Measurements from ENCODE around the gene MARK2. TPM values are rescaled to one million over a fixed set of nuclear protein-coding genes. Genes with fewer than 3 reads are reported as not detected.
A peak's percentile ranks its signal among the peaks of the same experiment; 100 is the strongest.

The MARK2 gene
- total RNA-seq, 6 experiments from 2014 or later = 26.4 to 29.9 (median 27.9) TPM

DNA sequence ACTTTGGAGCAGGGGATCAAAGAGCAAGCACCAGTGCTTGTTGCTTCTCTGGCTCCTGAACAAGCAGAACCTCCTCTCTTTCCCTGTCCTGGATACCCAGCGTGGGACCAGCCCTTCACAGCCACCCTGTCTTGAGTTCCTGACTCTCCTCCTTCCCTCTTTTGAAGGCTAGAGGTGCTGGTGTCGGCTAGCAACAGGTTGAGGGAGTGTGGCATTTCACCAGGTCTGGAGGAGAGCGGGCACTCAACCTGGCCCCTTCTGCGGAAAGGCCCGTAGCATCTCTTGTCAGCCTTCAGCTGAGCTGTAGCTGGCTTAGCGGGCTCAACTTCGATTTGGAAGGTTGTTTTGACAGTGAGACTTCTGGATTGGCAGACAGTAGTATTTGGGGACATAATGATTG, 51.5 kb downstream of the MARK2 start:
- no peak overlapping the region for H3K27ac Mint-ChIP-seq
- peaks cover 5% of the 10 kb centered on the region; the same call in 1 of the 2 replicates for H3K36me3 Mint-ChIP-seq (ENCODE audit: low read depth)
- TF ChIP-seq, protein P1, sequence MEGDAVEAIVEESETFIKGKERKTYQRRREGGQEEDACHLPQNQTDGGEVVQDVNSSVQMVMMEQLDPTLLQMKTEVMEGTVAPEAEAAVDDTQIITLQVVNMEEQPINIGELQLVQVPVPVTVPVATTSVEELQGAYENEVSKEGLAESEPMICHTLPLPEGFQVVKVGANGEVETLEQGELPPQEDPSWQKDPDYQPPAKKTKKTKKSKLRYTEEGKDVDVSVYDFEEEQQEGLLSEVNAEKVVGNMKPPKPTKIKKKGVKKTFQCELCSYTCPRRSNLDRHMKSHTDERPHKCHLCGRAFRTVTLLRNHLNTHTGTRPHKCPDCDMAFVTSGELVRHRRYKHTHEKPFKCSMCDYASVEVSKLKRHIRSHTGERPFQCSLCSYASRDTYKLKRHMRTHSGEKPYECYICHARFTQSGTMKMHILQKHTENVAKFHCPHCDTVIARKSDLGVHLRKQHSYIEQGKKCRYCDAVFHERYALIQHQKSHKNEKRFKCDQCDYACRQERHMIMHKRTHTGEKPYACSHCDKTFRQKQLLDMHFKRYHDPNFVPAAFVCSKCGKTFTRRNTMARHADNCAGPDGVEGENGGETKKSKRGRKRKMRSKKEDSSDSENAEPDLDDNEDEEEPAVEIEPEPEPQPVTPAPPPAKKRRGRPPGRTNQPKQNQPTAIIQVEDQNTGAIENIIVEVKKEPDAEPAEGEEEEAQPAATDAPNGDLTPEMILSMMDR (IDR thresholded peaks at IDR 0.05) = no peak
- H3K4me1 Mint-ChIP-seq (ENCODE audit: low read depth) = peaks cover 24% of the 10 kb centered on the region
- no peak overlapping the region for H3K4me3 Mint-ChIP-seq
- peaks cover 6% of the 10 kb centered on the region for H3K27me3 Mint-ChIP-seq (ENCODE audit: insufficient read depth)
- no peak for DNase-seq
- no peaks in the 10 kb centered on the region for H3K9me3 Mint-ChIP-seq

DNA sequence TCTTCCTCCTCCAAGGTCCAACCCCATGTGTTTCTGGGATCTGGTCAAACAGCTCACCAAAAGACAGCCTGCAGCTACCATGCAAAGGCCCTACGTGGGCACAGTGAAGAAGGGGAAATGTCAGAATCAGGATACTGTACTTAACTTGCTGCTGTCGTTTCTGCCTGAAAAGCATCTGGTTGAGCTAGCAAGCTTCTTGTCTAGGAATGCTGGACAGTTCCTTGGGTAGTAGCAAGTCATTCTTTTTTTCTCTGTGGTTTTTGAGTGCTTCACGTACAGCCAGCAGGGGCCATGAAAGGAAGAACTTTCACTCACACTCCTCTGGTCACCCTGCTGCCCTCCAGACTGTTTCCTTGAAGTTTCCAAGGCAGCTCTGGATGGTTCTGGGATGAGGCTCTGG, 53.3 kb downstream of the MARK2 start:
- DNase-seq = peak; percentile 24
- H3K9me3 Mint-ChIP-seq = no peaks in the 10 kb centered on the region
- H3K4me1 Mint-ChIP-seq (ENCODE audit: low read depth) = peaks cover 18% of the 10 kb centered on the region
- no peak overlapping the region for H3K27ac Mint-ChIP-seq
- peaks cover 18% of the 10 kb centered on the region for H3K36me3 Mint-ChIP-seq (ENCODE audit: low read depth)
- H3K27me3 Mint-ChIP-seq (ENCODE audit: insufficient read depth) = peaks cover 9% of the 10 kb centered on the region
- TF ChIP-seq, protein P1 (IDR thresholded peaks at IDR 0.05) = no peak
- H3K4me3 Mint-ChIP-seq = no peak overlapping the region

DNA sequence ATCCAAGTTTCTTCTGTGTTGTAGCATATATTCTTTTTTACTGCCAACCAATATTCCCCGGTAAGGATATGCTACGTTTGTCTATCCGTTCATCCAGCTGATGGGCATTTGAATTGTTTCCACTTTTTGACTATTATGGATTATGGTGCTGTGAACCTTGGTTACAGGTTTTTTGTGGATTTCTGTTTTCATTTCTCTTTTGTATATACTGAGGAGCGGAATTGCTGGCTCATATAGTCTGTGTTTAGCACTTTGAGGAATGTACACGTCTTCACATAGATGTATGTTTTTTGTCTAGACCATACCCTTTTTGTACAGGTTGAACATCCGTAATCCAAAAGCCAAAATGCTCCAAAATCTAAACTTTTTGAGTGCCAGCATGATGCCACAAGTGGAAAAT, 54.4 kb downstream of the MARK2 start:
- Mint-ChIP-seq H3K36me3 (ENCODE audit: low read depth) (peaks cover 24% of the 10 kb centered on the region), H3K9me3 (no peaks in the 10 kb centered on the region), H3K27me3 (ENCODE audit: insufficient read depth) (peaks cover 9% of the 10 kb centered on the region), H3K4me3 (no peak overlapping the region), H3K27ac (no peak overlapping the region), H3K4me1 (ENCODE audit: low read depth) (peaks cover 6% of the 10 kb centered on the region)
- TF ChIP-seq, protein P1 (IDR thresholded peaks at IDR 0.05) = no peak
- DNase-seq = no peak

DNA sequence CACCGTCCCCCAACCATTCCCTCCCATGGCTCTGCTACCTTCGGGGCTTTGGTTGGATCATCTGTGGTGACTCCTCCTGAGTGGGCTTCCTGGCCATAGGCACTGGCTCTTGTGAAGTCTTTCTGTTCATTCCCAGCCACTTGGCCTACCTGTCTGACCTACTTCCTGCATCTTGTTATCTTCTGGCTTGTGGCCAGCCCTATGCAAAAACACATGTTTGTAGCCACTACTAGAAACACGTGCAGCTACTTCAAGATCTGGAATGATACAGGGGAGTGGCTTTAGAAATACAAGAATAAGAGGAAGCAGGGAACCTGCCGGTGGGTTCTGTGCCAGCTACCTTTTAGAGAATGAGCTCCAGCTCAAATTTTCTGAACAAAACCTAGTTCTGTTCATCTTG, 57.2 kb downstream of the MARK2 start:
- DNase-seq = no peak
- peaks cover 31% of the 10 kb centered on the region for H3K36me3 Mint-ChIP-seq (ENCODE audit: low read depth)
- no peaks in the 10 kb centered on the region for H3K9me3 Mint-ChIP-seq
- no peak overlapping the region for H3K4me3 Mint-ChIP-seq
- H3K27ac Mint-ChIP-seq = no peak overlapping the region
- no peaks in the 10 kb centered on the region for H3K4me1 Mint-ChIP-seq (ENCODE audit: low read depth)
- H3K27me3 Mint-ChIP-seq (ENCODE audit: insufficient read depth) = peaks cover 5% of the 10 kb centered on the region
- TF ChIP-seq, protein P1 (IDR thresholded peaks at IDR 0.05) = no peak

DNA sequence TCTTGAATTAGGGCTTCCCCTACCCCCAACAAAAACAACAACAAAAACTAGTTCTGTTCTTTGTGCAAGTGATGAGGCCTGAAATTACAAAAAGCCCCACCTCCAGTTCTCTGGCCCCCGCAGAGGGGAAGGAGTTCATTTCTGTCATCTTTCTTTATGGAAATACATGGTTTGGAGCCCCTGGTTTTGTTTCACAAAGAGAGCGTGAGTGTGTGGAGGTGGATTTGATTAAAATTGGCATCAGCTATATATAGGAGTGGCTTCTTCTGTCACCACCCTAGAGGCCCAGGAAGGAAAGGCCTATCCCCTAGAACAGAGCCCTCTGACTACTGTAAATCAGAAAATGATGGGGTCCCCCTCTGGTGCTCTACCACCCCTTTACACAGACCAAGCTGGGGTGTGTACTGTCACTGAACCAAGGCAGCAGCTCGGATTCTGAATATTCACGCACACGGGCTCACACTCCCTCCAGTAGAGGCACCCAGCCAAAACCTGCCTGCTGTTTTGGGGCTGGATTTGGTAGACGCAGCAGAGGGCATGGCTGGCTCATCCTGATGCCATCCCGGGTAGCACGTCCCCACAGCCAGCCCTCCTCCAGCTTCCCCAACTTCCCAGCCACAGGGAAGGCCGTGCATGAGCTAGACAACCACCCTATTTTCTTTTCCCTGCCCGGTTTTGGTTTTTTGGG, 58.7 kb downstream of the MARK2 start:
- TF ChIP-seq, protein P1 (IDR thresholded peaks at IDR 0.05) = no peak
- H3K4me1 Mint-ChIP-seq (ENCODE audit: low read depth) = no peaks in the 10 kb centered on the region
- DNase-seq = no peak
- no peak overlapping the region for H3K4me3 Mint-ChIP-seq
- no peak overlapping the region for H3K27ac Mint-ChIP-seq
- no peaks in the 10 kb centered on the region for H3K9me3 Mint-ChIP-seq
- H3K27me3 Mint-ChIP-seq (ENCODE audit: insufficient read depth) = peaks cover 3% of the 10 kb centered on the region
- H3K36me3 Mint-ChIP-seq (ENCODE audit: low read depth) = peaks cover 31% of the 10 kb centered on the region
